WTC11 (cell line): ENCODE measurements around the gene FLOT2. TPM values are rescaled to one million over a fixed set of nuclear protein-coding genes. Genes with fewer than 3 reads are reported as not detected.

Source experiments
- ARID4B ChIP-seq: sonication (generic); formaldehyde crosslinking; IDR thresholded peaks from 2 replicates; pipeline ENCODE4 v1.8.0; 2023; ENCODE audit warnings: missing genetic modification reagents, mild to moderate bottlenecking, borderline replicate concordance
- ATF2 ChIP-seq: sonication (generic); formaldehyde crosslinking; IDR thresholded peaks from 2 replicates; pipeline ENCODE4 v1.8.1; 2022; ENCODE audit warnings: low read depth, missing genetic modification reagents, borderline replicate concordance
- EMX1 ChIP-seq: fragments of 250-450 bp; sonication (Bioruptor Pico); IDR thresholded peaks from 2 replicates; pipeline ENCODE4 v1.8.0; 2021; ENCODE audit warnings: mild to moderate bottlenecking
- GRHL2 ChIP-seq: fragments of 250-450 bp; sonication (Bioruptor Pico); IDR thresholded peaks from 2 replicates; pipeline ENCODE4 v1.8.0; 2022; ENCODE audit warnings: mild to moderate bottlenecking, moderate library complexity; ENCODE audit not compliant: insufficient replicate concordance, severe bottlenecking
- GTF2I ChIP-seq: fragments of 250-450 bp; sonication (Bioruptor Pico); conservative IDR thresholded peaks from 2 replicates; pipeline ENCODE4 v1.4.0; 2021; ENCODE audit warnings: mild to moderate bottlenecking
- IRF2 ChIP-seq: sonication (generic); formaldehyde crosslinking; IDR thresholded peaks from 2 replicates; pipeline ENCODE4 v1.8.0; 2022; ENCODE audit warnings: low read depth, missing genetic modification reagents, borderline replicate concordance
- MAX ChIP-seq: sonication (generic); formaldehyde crosslinking; IDR thresholded peaks from 2 replicates; pipeline ENCODE4 v1.8.0; 2022; ENCODE audit warnings: mild to moderate bottlenecking, missing genetic modification reagents
- MXD4 ChIP-seq: fragments of 250-450 bp; sonication (Bioruptor Pico); IDR thresholded peaks from 2 replicates; pipeline ENCODE4 v1.8.0; 2021; ENCODE audit warnings: mild to moderate bottlenecking, moderate library complexity, borderline replicate concordance
- PRDM15 ChIP-seq: sonication (generic); formaldehyde crosslinking; IDR thresholded peaks from 2 replicates; pipeline ENCODE4 v1.8.0; 2022; ENCODE audit warnings: missing genetic modification reagents
- PREB ChIP-seq: sonication (generic); formaldehyde crosslinking; IDR thresholded peaks from 2 replicates; pipeline ENCODE4 v1.8.1; 2022; ENCODE audit warnings: mild to moderate bottlenecking, missing genetic modification reagents, moderate library complexity, borderline replicate concordance
- SOX15 ChIP-seq: fragments of 250-450 bp; sonication (Bioruptor Pico); IDR thresholded peaks from 2 replicates; pipeline ENCODE4 v1.9.0; 2021; ENCODE audit warnings: mild to moderate bottlenecking
- STAT6 ChIP-seq: sonication (generic); formaldehyde crosslinking; conservative IDR thresholded peaks from 2 replicates; pipeline ENCODE4 v1.8.1; 2023; ENCODE audit warnings: mild to moderate bottlenecking, low read depth, missing genetic modification reagents, moderate library complexity
- TCF7 ChIP-seq: sonication (generic); formaldehyde crosslinking; IDR thresholded peaks from 2 replicates; pipeline ENCODE4 v1.8.0; 2022; ENCODE audit warnings: mild to moderate bottlenecking, low read depth, missing genetic modification reagents, moderate library complexity
- TEAD1 ChIP-seq: sonication (generic); formaldehyde crosslinking; IDR thresholded peaks from 2 replicates; pipeline ENCODE4 v1.8.0; 2022; ENCODE audit warnings: mild to moderate bottlenecking, missing genetic modification reagents
- ZNF232 ChIP-seq: sonication (generic); formaldehyde crosslinking; IDR thresholded peaks from 2 replicates; pipeline ENCODE4 v1.8.0; 2022; ENCODE audit warnings: mild to moderate bottlenecking, missing genetic modification reagents
- ZNF281 ChIP-seq: sonication (generic); formaldehyde crosslinking; IDR thresholded peaks from 2 replicates; pipeline ENCODE4 v1.8.0; 2023; ENCODE audit warnings: mild to moderate bottlenecking, missing genetic modification reagents
- ZSCAN18 ChIP-seq: fragments of 250-450 bp; sonication (Bioruptor Pico); IDR thresholded peaks from 2 replicates; pipeline ENCODE4 v2.1.2; 2022; ENCODE audit warnings: mild to moderate bottlenecking, moderate library complexity
- total RNA-seq: library from RNA; stranded (reverse); gene quantifications from 3 replicates; pipeline ENCODE4 v1.2.3, GENCODE V29; 2021

The FLOT2 gene
- total RNA-seq, 1 experiment from 2014 or later: 139 TPM

- TF ChIP-seq STAT6 (no peak), GTF2I (CRISPR knock-in tag) (0 out of 2 replicates have a peak, but pooled peaks have one; percentile 21), MAX (CRISPR knock-in tag) (peak; percentile 58; the same call in 1 of the 2 replicates), PRDM15 (CRISPR knock-in tag) (no peak), SOX15 (CRISPR knock-in tag) (no peak), ARID4B (CRISPR knock-in tag) (0 out of 2 replicates have a peak, but pooled peaks have one; percentile 12), MXD4 (CRISPR knock-in tag) (no peak), TEAD1 (CRISPR knock-in tag) (no peak), IRF2 (CRISPR knock-in tag) (no peak), PREB (CRISPR knock-in tag) (no peak), ZSCAN18 (CRISPR knock-in tag) (no peak), EMX1 (no peak), ATF2 (CRISPR knock-in tag) (no peak), ZNF281 (CRISPR knock-in tag) (peak; percentile 75; the same call in 1 of the 2 replicates), ZNF232 (CRISPR knock-in tag) (no peak), TCF7 (CRISPR knock-in tag) (no peak), GRHL2 (CRISPR knock-in tag) (no peak)
These were observed 4.6 kb upstream of the FLOT2 start (continued) for GRCh38 chr17:28901866-28902818.
